Mononuclear cell (primary cell): Measurements from ENCODE around the gene GSX1. TPM values are rescaled to one million over a fixed set of nuclear protein-coding genes. Genes with fewer than 3 reads are reported as not detected.

Experiments
- H3K27me3 ChIP-seq: 2 replicates; pipeline ENCODE4 v1.6.0; 2011; ENCODE audit warnings: low read length, control low read depth; ENCODE audit not compliant: insufficient read depth
- H3K4me1 ChIP-seq: 2 replicates; pipeline ENCODE4 v1.5.1; 2011; ENCODE audit warnings: mild to moderate bottlenecking, low read length, control low read depth; ENCODE audit not compliant: insufficient read depth
- H3K4me3 ChIP-seq: 2 replicates; pipeline ENCODE4 v1.5.1; 2011; ENCODE audit warnings: mild to moderate bottlenecking, low read length, moderate library complexity
- H3K9me3 ChIP-seq: 2 replicates; pipeline ENCODE4 v1.5.1; 2011; ENCODE audit warnings: low read depth, mild to moderate bottlenecking, control low read depth, low read length
- total RNA-seq: library from RNA; depleted of rRNA; stranded (reverse); fragments of >200 nt; gene quantifications from one replicate; pipeline ENCODE4 v1.2.3, GENCODE V29; 2012

The GSX1 gene
- total RNA-seq, 1 donor = not detected

DNA sequence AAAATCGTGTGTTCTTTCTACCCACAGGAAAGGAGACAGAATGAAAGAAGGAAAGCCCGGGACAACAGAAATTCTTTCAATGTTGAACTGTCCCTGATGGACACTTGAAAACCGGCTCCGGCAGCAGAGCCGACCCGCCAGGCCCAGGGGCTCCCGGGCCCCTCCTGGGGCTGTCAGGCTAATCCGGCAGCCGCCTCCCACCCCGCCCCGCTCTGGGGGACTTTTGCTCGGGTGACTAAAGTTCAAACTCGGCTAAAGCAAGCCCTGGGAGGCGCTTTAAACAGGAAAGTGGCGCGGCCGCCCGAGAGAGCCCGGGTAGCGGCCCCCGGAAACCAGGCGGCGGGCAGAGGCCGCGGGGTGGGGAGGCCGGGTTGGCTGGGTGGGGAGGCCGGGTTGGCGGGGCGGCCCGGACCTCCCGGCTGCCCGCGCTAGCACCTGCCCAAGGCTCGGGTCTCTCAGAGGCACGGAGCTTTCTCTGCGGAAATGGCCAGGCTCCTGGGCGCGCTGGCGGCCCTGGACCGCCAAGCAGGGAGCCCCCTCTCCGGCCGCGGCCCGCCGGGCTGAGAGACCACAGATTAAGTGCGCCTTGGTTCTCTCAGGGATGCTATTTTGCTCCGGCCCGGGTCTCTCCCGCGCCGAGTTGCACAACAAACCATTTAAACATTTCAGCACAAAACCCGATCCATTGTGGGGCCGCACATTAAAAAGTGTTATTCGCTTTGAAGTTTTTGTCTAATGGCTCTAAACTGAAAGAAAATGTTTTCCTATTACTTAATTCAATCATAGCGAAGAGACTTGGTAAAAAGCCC lies 2.6 kb upstream of the GSX1 start:
- Histone ChIP-seq H3K4me3 (no peak overlapping the region), H3K27me3 (peaks cover 78% of the 10 kb centered on the region)

DNA sequence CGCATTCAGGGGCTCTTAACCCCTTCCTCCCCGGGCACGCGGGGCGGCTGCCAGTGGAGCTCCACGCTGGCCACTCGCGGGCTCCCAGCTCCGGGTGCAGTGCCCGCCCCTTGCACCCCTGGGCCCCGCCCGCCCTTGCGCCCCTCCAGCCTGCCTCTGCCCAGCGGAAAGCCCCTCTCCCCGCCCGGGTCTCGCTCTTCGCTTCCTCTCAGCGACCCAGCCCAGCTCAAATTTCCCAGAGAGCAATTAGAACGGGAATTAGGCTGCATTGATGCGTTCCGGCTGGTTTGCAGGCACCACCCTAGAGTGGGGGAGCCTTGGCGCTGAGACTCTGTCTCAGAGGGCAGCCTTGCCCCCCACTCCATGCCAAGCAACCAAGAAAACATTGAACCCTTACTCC lies 1.8 kb upstream of the GSX1 start:
- Histone ChIP-seq H3K27me3 (peaks cover 82% of the 10 kb centered on the region), H3K4me1 (peaks cover 28% of the 10 kb centered on the region), H3K9me3 (no peaks in the 10 kb centered on the region), H3K4me3 (no peak overlapping the region)

More for the DNA sequence above, 2.6 kb upstream of the GSX1 start:
- Histone ChIP-seq H3K4me1 (peaks cover 28% of the 10 kb centered on the region), H3K9me3 (no peaks in the 10 kb centered on the region)

DNA sequence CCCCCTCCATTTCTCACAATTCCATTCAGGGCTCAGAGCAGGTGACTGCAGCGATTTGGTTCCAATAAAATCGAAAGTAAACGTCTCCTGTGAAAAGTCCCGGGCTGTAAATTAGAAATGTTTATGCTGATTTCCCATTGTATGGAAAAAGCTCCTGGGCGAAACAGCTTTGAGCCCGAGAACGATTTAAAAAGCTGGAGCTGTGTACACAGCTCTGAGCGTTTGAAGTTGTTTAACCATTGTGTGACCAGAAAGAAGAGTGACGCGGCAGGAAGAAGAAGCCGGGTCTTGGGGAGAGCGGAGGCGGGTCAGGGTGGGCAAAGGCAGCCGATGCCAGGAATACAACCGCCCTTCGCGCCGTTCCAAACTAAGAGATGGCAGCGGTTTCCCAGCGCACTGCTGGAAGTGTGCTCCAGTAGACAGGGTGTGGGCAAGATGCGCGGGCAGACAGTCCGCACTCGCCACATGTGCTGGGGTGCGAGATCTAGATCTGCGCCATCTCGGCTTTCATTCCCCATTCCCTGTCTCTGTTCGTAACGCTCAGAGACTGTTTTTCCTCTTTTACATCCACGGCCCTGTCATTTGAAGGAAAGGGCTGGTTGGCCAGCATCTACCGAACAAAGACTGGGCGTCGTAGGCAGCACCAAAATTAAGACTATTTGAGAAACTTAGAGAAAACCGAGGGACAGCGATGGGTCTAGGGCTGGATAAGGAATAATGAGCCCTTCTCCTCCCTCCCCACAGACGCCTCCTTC lies 960 bp upstream of the GSX1 start:
- Histone ChIP-seq H3K9me3 (no peaks in the 10 kb centered on the region), H3K27me3 (peaks cover 87% of the 10 kb centered on the region), H3K4me3 (peak overlapping the region; percentile 1), H3K4me1 (peaks cover 28% of the 10 kb centered on the region)

DNA sequence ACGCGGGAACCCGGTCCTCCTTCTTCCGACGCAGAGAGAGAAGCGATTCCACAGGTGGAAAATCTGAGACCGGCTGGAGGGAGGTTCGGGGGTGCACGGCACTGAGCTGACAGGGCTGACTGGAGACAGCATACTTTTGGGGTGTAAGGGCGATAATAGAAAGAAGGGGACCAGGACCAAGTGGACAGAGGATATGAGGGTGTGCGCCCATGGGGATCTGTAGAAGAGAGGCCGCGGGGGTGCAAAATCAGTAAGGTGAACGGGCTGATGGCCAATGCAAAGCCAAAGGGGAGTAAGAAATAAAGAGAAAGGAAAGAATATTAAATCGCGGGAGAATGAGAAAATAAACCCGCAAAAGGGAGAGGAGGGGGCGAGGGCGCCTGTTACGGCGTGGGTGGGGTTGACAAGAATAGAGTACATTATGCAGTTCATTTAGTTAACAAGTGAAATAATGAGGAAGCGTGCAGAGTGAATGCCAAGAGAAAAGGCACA lies 336 bp upstream of the GSX1 start:
- peaks cover 93% of the 10 kb centered on the region for H3K27me3 ChIP-seq
- no peaks in the 10 kb centered on the region for H3K9me3 ChIP-seq
- peaks cover 28% of the 10 kb centered on the region for H3K4me1 ChIP-seq
- H3K4me3 ChIP-seq = no peak overlapping the region

DNA sequence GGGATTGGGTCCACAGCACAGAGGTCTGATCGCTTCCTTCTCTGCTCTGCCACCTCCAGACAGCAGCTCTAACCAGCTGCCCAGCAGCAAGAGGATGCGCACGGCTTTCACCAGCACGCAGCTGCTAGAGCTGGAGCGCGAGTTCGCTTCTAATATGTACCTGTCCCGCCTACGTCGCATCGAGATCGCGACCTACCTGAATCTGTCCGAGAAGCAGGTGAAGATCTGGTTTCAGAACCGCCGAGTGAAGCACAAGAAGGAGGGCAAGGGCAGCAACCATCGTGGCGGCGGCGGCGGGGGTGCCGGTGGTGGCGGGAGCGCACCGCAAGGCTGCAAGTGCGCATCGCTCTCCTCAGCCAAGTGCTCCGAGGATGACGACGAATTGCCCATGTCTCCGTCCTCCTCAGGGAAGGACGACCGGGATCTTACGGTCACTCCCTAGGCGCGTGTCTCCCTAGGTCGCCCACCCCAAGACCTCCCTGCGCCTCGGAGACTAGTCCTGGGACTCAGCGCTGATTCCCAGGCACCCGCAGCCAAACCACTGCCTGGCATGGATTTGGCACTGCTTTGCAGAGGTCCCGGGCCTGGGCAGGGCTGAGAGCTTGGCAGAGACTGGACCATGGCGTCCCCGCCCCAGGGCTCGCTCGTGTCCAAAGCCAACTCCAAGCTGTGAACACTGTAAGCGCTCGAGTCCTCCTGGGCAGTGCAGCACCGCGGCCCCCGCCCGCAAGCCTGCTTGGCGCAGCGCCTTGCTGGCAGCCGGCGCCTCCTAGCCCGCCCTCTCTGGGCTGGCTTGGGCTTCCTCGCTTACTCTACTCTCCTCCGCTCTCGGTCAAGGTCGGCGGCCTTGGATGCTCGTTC lies 1.5 kb downstream of the GSX1 start:
- peaks cover 28% of the 10 kb centered on the region for H3K4me1 ChIP-seq
- H3K4me3 ChIP-seq = no peak overlapping the region
- peaks cover 95% of the 10 kb centered on the region for H3K27me3 ChIP-seq
- H3K9me3 ChIP-seq = no peaks in the 10 kb centered on the region

DNA sequence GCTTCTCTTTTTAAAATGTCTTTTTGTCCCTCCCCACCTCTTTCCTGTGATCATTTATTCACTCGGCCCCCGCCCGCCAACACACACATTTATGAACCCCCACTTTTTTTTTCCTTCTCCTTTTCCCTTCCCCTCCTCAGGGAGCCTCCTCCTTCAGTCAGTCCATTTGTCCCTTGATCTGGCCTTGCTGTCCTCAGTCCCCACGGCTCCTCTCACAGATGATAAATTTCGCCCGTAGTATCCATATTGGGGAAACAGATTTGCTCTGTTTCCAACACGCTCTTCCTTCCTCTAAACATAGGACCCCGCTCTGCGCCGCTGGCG lies 2.0 kb downstream of the GSX1 start:
- H3K4me1 ChIP-seq = peaks cover 28% of the 10 kb centered on the region
- H3K4me3 ChIP-seq = no peak overlapping the region
- H3K27me3 ChIP-seq = peaks cover 93% of the 10 kb centered on the region
- H3K9me3 ChIP-seq = no peaks in the 10 kb centered on the region

DNA sequence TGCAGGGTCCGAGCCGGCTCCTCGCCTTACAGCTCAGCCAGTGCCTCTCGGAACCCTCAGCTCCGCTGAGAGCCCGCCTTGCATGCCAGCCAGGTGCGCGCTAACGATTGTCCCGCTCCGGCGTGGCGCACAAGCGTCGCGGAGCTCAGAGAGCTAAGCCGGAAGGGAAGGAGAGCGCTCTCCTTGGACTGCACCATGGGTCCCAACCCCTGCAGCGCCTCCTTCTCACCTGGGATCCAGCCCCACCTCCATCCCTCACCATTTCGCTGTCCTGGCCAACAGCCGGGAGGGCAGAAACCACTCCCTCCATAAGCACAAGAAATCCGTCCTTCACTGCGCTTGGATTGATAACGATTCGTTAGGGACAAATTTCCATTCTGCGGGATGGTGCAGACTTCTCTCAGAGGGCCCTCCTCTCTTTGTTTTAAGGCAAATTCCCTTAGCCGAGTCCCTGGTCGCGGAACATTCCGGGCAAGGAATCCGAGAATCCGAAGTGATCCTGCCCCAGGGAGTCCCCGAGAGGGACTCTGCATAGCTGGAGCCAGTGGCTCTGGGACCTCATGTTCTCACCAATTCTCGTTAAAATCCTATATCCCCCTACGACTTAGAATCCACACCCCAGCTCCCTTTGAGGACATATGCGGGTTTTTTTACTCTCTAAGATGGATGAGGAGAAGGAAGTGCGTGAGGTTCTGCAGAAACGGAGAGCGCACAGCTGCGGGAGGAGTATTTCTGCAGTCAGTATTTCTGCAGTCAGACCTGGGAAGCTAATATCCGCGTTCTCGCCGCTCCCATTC lies 2.8 kb downstream of the GSX1 start:
- H3K27me3 ChIP-seq = peaks cover 94% of the 10 kb centered on the region

DNA sequence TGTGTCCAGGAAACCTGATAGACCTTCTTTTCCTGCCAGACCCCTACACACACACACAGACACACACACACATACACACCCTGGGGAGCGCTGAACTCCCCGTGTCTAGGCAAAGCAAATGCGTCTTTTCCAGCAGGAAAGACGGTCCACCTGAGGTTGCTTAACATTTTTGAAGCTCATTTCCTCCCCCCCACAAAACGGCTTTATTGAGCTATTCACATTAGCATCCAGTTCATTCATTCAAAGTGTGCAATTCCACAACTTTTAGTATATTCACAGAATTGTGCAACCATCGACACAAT lies 3.4 kb downstream of the GSX1 start:
- no peak overlapping the region for H3K4me3 ChIP-seq
- H3K9me3 ChIP-seq = no peaks in the 10 kb centered on the region
- H3K4me1 ChIP-seq = peaks cover 22% of the 10 kb centered on the region
- H3K27me3 ChIP-seq = peaks cover 96% of the 10 kb centered on the region

More for the DNA sequence above, 2.8 kb downstream of the GSX1 start:
- Histone ChIP-seq H3K4me3 (no peak overlapping the region), H3K4me1 (peaks cover 25% of the 10 kb centered on the region), H3K9me3 (no peaks in the 10 kb centered on the region)

DNA sequence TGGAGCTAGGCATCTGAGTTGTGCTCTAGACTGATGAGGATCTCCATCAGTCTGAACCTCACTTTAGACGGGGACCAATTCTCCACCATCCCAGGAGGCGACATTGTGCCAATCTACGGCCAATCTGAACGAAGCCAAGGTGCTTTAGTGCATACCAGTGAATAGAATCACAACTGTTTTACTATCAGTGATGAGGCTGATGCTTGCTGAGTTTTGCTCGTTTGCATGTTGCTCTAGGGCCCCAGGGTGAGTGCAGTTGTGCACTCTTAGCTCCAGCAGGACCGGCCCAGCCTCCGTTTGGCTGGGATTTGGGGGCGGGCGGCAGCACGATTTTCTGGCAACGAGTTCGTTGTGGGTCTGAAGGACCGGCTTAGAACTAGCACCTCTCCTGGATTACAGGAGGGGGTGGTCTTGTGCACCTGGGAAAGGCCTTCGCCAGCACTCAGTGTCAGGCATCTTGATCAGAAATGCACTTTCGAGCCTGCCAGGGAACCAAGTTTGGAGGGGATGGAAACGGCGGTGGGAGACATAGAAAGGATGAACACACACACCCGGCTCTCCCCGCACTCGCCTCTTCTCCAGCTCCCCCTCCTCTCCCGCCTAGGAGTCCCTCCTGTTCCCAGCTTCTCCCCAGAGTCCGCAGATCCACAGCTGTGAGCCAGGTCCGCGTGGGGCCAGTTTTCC lies 4.4 kb downstream of the GSX1 start:
- H3K27me3 ChIP-seq = peaks cover 91% of the 10 kb centered on the region
- no peak overlapping the region for H3K4me3 ChIP-seq
- H3K4me1 ChIP-seq = peaks cover 12% of the 10 kb centered on the region
- H3K9me3 ChIP-seq = no peaks in the 10 kb centered on the region

DNA sequence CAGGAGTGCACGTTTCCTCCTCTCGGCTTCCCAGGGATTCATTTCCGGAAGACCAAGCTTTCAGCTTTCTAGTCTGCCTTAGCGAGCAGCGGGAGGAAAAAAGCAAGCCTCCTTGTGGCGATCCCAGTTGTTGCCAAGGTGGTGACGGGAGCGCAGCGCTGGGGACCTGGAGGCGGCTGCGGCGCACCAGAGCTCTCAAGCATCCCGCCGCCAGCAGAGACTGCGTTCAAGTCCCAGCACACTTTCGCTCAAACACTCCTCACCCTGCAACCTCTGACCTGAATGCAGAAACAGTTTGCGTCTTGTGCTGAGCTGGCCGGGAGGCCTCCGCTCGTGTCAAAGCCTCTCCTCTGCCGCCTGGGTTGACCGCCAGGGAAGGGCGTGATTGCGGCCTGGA lies 4.9 kb downstream of the GSX1 start:
- no peaks in the 10 kb centered on the region for H3K9me3 ChIP-seq
- peaks cover 86% of the 10 kb centered on the region for H3K27me3 ChIP-seq
- no peak overlapping the region for H3K4me3 ChIP-seq
- H3K4me1 ChIP-seq = peaks cover 7% of the 10 kb centered on the region

DNA sequence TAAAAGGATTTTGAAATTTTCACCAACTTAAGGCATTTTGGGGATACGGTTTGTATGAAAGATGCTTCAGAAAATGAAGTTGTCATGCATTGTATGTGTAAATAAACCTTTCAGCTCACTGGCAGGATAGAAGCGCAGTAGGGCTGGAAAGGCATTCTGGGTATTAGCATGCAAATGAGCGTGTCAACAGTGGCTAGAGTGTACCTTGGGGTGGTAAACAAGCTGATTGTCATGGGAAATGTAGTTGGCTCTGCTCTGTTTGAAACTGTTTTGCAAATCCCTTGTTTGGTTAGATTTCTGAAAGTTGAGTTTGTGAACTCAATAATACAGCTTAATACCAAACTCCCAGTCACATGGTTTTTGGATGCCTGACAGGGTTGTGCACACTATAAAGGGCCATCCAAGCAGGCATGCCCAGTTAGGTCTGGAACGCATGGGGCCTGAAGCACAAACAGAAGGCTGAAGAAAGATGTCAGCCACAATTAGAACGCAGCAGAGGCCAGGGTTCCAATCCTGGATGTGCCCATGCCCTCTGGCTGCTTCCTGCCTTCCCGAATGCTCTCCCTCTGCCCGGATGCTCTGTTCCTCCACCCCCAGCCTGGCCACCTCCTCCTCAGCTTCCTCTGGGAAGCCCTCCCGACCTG lies 14.6 kb downstream of the GSX1 start:
- Histone ChIP-seq H3K9me3 (no peaks in the 10 kb centered on the region), H3K4me3 (no peak overlapping the region), H3K27me3 (peaks cover 22% of the 10 kb centered on the region), H3K4me1 (no peaks in the 10 kb centered on the region)

DNA sequence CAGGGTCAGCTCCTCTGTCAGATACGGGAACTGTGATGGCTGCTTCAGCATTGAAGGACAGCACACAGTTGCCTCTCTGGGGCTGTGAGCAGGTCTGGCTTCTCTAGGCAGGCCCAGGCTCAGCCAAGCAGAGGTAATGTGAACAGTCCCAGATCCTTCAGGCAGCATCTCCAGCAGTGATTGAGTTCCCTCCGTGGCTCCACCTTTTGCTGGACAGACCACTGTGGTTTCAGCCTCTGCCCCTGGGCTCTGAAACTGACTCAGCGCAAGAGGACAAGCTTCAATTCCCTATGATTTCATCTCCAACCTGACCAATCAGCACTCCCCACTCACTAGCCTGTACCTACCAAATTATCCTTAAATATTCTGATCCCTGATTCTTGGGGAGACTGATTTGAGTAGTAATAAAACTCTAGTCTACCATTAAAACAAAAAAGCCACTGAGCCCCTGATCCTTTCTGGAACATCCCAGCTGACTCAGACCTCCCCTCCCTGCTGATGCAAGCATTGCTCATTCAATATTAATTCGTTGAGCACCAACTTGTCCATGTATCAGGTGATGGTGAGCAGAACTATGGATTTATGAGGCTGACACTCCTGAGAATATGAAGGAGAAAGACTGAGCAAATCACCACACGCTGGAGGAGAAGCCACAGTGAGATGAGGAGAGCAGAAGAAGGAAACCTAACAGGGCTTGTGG lies 16.7 kb downstream of the GSX1 start:
- no peak overlapping the region for H3K4me3 ChIP-seq
- H3K27me3 ChIP-seq = peaks cover 20% of the 10 kb centered on the region
- no peaks in the 10 kb centered on the region for H3K9me3 ChIP-seq
- H3K4me1 ChIP-seq = no peaks in the 10 kb centered on the region

DNA sequence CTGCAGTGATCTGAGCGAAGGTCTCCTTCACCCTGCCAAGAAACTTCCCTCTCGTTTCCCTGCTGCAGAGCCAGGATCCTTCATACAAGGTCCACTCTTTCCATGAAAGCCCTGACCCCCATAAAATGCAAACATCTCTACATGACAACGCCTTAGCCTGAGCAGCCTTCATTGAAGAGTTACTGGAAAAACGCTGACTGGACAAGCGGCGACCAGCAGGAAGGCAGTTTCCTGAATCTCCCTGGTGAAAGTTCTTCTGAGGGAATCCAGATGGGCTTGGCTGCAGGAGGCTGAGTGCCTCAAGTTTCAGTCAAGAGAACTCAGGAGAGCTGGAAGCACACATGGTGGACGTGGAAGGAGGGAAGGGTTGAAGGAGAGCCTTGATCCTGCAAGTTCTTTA lies 17.7 kb downstream of the GSX1 start:
- peaks cover 15% of the 10 kb centered on the region for H3K27me3 ChIP-seq
- H3K9me3 ChIP-seq = no peaks in the 10 kb centered on the region

More for the DNA sequence above, 17.7 kb downstream of the GSX1 start:
- Histone ChIP-seq H3K4me1 (no peaks in the 10 kb centered on the region), H3K4me3 (no peak overlapping the region)
